GM10266 (cell line): Measurements from ENCODE around the gene TBC1D7.

ENCODE experiments used
- DNase-seq: peaks from one replicate; pipeline ENCODE4 v3.0.0; 2012; ENCODE audit errors: extremely low spot score
- TF ChIP-seq, protein P1 (sequence below): IDR thresholded peaks from 2 replicates; pipeline ENCODE4 v1.5.1; 2012; ENCODE audit warnings: mild to moderate bottlenecking, low read depth; ENCODE audit not compliant: control insufficient read depth, insufficient read depth; ENCODE audit errors: missing control alignments

TBC1D7 gene

DNA sequence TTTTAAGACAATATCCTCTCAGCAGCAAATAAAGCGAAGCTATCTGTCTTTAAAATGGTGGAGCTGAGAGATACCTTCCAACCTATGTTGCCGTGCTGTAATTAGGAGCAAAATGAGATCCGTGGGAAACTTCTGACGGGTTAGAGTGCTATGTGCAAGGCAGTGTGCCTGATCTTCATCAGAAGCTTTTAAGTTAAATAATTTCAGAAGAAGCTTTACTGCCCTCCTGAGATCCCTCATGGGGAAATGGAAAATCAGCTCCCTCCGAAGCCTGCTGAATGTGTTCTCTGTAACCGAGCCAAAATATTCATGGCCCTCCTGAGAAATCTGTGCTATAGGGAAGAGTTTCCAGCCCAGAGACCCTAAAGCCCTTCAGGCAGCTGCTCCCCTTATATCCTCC, 43.7 kb upstream of the TBC1D7 start:
- TF ChIP-seq, protein P1, sequence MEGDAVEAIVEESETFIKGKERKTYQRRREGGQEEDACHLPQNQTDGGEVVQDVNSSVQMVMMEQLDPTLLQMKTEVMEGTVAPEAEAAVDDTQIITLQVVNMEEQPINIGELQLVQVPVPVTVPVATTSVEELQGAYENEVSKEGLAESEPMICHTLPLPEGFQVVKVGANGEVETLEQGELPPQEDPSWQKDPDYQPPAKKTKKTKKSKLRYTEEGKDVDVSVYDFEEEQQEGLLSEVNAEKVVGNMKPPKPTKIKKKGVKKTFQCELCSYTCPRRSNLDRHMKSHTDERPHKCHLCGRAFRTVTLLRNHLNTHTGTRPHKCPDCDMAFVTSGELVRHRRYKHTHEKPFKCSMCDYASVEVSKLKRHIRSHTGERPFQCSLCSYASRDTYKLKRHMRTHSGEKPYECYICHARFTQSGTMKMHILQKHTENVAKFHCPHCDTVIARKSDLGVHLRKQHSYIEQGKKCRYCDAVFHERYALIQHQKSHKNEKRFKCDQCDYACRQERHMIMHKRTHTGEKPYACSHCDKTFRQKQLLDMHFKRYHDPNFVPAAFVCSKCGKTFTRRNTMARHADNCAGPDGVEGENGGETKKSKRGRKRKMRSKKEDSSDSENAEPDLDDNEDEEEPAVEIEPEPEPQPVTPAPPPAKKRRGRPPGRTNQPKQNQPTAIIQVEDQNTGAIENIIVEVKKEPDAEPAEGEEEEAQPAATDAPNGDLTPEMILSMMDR = no peak
- DNase-seq = no peak

DNA sequence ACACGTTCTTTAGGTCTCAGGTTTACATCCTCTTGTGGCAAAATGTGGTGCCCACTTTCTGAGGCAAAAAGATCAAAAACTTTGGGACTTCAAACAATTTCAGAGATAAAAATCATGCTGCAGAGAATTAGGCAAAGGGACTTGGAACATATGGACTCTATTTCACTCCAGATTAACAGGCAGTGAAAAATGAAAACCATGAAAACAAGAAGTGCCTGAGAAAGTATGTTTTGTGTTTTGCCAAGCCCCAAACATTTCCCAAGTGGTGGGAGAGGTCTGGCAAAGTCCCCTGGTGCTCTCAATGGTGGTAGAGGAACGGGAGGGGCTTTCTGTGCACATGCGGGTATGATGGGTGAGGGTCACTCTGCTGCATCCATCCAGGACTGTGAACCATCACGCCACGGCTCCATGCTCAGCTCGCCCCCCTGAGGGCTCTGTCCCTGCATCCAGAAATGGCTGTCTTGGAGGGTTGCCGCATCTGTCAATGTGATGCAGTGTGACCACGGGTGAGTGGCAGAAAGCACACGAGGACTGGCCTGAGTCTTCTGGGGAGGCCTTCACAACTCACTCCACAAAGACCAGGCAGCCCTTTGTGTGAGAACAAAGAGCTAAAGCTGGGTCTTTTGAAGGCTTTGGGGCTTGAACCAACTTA, 43.2 kb upstream of the TBC1D7 start:
- TF ChIP-seq, protein P1 = no peak
- no peak for DNase-seq

- TF ChIP-seq, protein P1 = no peak
- no peak for DNase-seq
These were observed 42.3 kb upstream of the TBC1D7 start for GRCh38 chr6:13370623-13371022.

DNA sequence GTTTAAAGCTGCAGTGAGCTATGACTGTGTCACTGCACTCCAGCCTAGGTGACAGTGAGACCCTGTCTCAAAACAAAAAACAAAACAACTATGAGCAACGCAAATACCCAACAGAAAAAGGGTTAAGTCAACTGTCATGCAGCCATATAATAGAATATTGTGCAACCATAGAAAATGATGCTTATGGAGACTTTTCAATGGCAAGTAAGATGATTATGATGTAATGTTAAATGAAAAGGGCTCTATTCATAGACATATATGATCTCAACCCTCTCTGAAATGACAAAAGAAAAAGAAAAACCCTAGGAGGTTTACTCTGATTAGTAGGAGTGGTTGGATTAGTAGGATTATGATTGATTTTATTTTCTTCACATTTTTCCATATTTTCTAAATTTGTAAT, 41.3 kb upstream of the TBC1D7 start:
- DNase-seq = no peak

GRCh38 chr6:13368731-13369115, 40.4 kb upstream of the TBC1D7 start:
- no peak for DNase-seq
- TF ChIP-seq, protein P1 = no peak

More for the DNA sequence above, 41.3 kb upstream of the TBC1D7 start:
- TF ChIP-seq, protein P1 = no peak

- TF ChIP-seq, protein P1 = no peak
These were observed 39.9 kb upstream of the TBC1D7 start for GRCh38 chr6:13368079-13368730.

GRCh38 chr6:13367396-13367795, 39.1 kb upstream of the TBC1D7 start:
- DNase-seq = no peak

More at GRCh38 chr6:13368079-13368730, 39.9 kb upstream of the TBC1D7 start:
- no peak for DNase-seq

More at GRCh38 chr6:13367396-13367795, 39.1 kb upstream of the TBC1D7 start:
- TF ChIP-seq, protein P1 = no peak
